Keratinocyte (primary cell): Measurements from ENCODE around the gene DPH6. TPM values are rescaled to one million over a fixed set of nuclear protein-coding genes. Genes with fewer than 3 reads are reported as not detected.

Experiments used
- DNase-seq: peaks from one replicate; pipeline ENCODE4 v3.0.0-alpha.2; 2011; ENCODE audit warnings: low read depth, missing footprints, low spot score
- FAIRE-seq: peaks from 2 replicates; lab custom pipeline; 2011; peaks lifted over from hg19 to GRCh38; lab: Jason Lieb, UNC
- H2AFZ ChIP-seq: 2 replicates; pipeline ENCODE4 v1.6.0; 2012; ENCODE audit warnings: low read length, control low read depth, inconsistent platforms; ENCODE audit not compliant: control insufficient read depth
- H3K27ac ChIP-seq: 2 replicates; pipeline ENCODE4 v1.5.1; 2011; ENCODE audit warnings: low read length; ENCODE audit not compliant: control insufficient read depth, insufficient read depth
- H3K27me3 ChIP-seq: 3 replicates; pipeline ENCODE4 v1.6.0; 2011; ENCODE audit warnings: low read length; ENCODE audit not compliant: control insufficient read depth, insufficient read depth; ENCODE audit errors: extremely low read depth
- H3K36me3 ChIP-seq, 2 experiments: 2 replicates in 1 of 2; 3 replicates in 1 of 2; pipeline ENCODE4 v1.5.1; 2011; ENCODE audit warnings: low read length in 2 of 2, mild to moderate bottlenecking in 1 of 2; ENCODE audit not compliant: control insufficient read depth in 2 of 2, insufficient read depth in 2 of 2; ENCODE audit errors: extremely low read depth in 1 of 2
- H3K4me1 ChIP-seq: 3 replicates; pipeline ENCODE4 v1.5.1; 2011; ENCODE audit warnings: low read length; ENCODE audit not compliant: control insufficient read depth, insufficient read depth; ENCODE audit errors: extremely low read depth
- H3K4me2 ChIP-seq: 3 replicates; pipeline ENCODE4 v1.6.0; 2011; ENCODE audit warnings: low read depth, low read length; ENCODE audit not compliant: control insufficient read depth, insufficient read depth; ENCODE audit errors: extremely low read depth
- H3K4me3 ChIP-seq, 3 experiments: fragments of 200-600 bp in 1 of 3; sonication (generic) in 1 of 3; 2 replicates in 2 of 3; 3 replicates in 1 of 3; pipeline ENCODE4 v1.5.1; 2011 to 2016; ENCODE audit warnings: low read length in 3 of 3, mild to moderate bottlenecking in 3 of 3, control low read depth in 2 of 3, inconsistent platforms in 1 of 3, low read depth in 1 of 3, mixed read lengths in 1 of 3, mixed run types in 1 of 3, moderate library complexity in 1 of 3; ENCODE audit not compliant: control insufficient read depth in 2 of 3, insufficient read depth in 2 of 3; ENCODE audit errors: extremely low read depth in 1 of 3
- H3K79me2 ChIP-seq: 2 replicates; pipeline ENCODE4 v1.6.0; 2012; ENCODE audit warnings: low read length; ENCODE audit not compliant: control insufficient read depth, insufficient read depth
- H3K9ac ChIP-seq: 3 replicates; pipeline ENCODE4 v1.6.0; 2011; ENCODE audit warnings: low read length; ENCODE audit not compliant: control insufficient read depth, insufficient read depth; ENCODE audit errors: extremely low read depth
- H3K9me1 ChIP-seq: 3 replicates; pipeline ENCODE4 v1.6.0; 2011; ENCODE audit warnings: low read length; ENCODE audit not compliant: control insufficient read depth, insufficient read depth; ENCODE audit errors: extremely low read depth
- H3K9me3 ChIP-seq: 2 replicates; pipeline ENCODE4 v1.5.1; 2012; ENCODE audit warnings: low read depth, low read length; ENCODE audit not compliant: control insufficient read depth
- H4K20me1 ChIP-seq: 3 replicates; pipeline ENCODE4 v1.6.0; 2011; ENCODE audit warnings: low read length; ENCODE audit not compliant: control insufficient read depth, insufficient read depth; ENCODE audit errors: extremely low read depth
- CTCF ChIP-seq, 3 experiments: IDR thresholded peaks in 1 of 3; conservative IDR thresholded peaks in 1 of 3; optimal IDR thresholded peaks in 1 of 3; 2 replicates in 2 of 3; 3 replicates in 1 of 3; pipeline versions ENCODE3 to v1.5.1; 2011; ENCODE audit warnings: low read length in 3 of 3, mild to moderate bottlenecking in 3 of 3, moderate library complexity in 2 of 3, control low read depth in 1 of 3, inconsistent platforms in 1 of 3; ENCODE audit not compliant: insufficient read depth in 2 of 3; ENCODE audit errors: extremely low read depth in 1 of 3
- EZH2 ChIP-seq: IDR thresholded peaks from one replicate; pipeline ENCODE4 v1.6.1; 2012; ENCODE audit warnings: inconsistent platforms, mild to moderate bottlenecking, low read length, moderate library complexity
- dilution Hi-C: fragments of 300-500 bp; cut with MboI; formaldehyde crosslinking; loops from one replicate; pipeline ENCODE4 v1.7.0; 2020; ENCODE audit warnings: low sequenced_read_pairs; ENCODE audit not compliant: extremely low pct_ligation_motif_present
- polyA plus RNA-seq, 5 experiments: library from polyadenylated mRNA; depleted of rRNA in 3 of 5; stranded (reverse) in 3 of 5; stranded (forward) in 1 of 5; unstranded in 1 of 5; fragments of >200 nt; gene quantifications; 1 replicate in 1 of 5; 2 replicates in 3 of 5; 3 replicates in 1 of 5; pipeline versions ENCODE4 v1.2.1 to v1.2.3, GENCODE V29; 2011 to 2012; ENCODE audit warnings: missing spikeins in 2 of 5, low read depth in 1 of 5, low replicate concordance in 1 of 5

DPH6 gene
- polyA plus RNA-seq, 1 donor (not counting 4 experiments of a cell fraction or from before 2014, with no cell fraction given) = 13.6 TPM

GRCh38 chr15:35470441-35470840 is 75.5 kb downstream of the DPH6 start:
- TF ChIP-seq CTCF (optimal IDR thresholded peaks at IDR 0.05 in 1 of 3, IDR thresholded peaks at IDR 0.05 in 1 of 3, conservative IDR thresholded peaks at IDR 0.05 in 1 of 3; ENCODE audit: extremely low read depth in 1 of 3, insufficient read depth in 2 of 3, low read length in 3 of 3) (no peak), EZH2 (no peak)
- dilution Hi-C loops = no loop called here
- H3K27me3 ChIP-seq = no peaks in the 10 kb centered on the region
- H2AFZ ChIP-seq = no peak overlapping the region
- H3K4me3 ChIP-seq = no peak overlapping the region
- no peak overlapping the region for H3K9ac ChIP-seq
- no peaks in the 10 kb centered on the region for H4K20me1 ChIP-seq
- H3K9me3 ChIP-seq = no peaks in the 10 kb centered on the region
- FAIRE-seq = no peak
- H3K36me3 ChIP-seq = no peaks in the 10 kb centered on the region
- DNase-seq = no peak
- H3K4me2 ChIP-seq = no peak overlapping the region
- no peak overlapping the region for H3K27ac ChIP-seq
- no peaks in the 10 kb centered on the region for H3K79me2 ChIP-seq
- H3K9me1 ChIP-seq = no peaks in the 10 kb centered on the region
- no peaks in the 10 kb centered on the region for H3K4me1 ChIP-seq

- no peaks in the 10 kb centered on the region for H3K27me3 ChIP-seq
- no peaks in the 10 kb centered on the region for H4K20me1 ChIP-seq
- FAIRE-seq = no peak
- H3K36me3 ChIP-seq = no peaks in the 10 kb centered on the region
- no peaks in the 10 kb centered on the region for H3K4me1 ChIP-seq
- no peaks in the 10 kb centered on the region for H3K9me3 ChIP-seq
- no peak for DNase-seq
- H3K9me1 ChIP-seq = no peaks in the 10 kb centered on the region
- H3K27ac ChIP-seq = no peak overlapping the region
- H2AFZ ChIP-seq = no peak overlapping the region
- TF ChIP-seq EZH2 = no peak
- no peak for TF ChIP-seq CTCF (optimal IDR thresholded peaks at IDR 0.05 in 1 of 3, IDR thresholded peaks at IDR 0.05 in 1 of 3, conservative IDR thresholded peaks at IDR 0.05 in 1 of 3; ENCODE audit: extremely low read depth in 1 of 3, insufficient read depth in 2 of 3, low read length in 3 of 3)
- no peaks in the 10 kb centered on the region for H3K79me2 ChIP-seq
- dilution Hi-C loops = no loop called here
- H3K4me2 ChIP-seq = no peak overlapping the region
- H3K4me3 ChIP-seq = no peak overlapping the region
- H3K9ac ChIP-seq = no peak overlapping the region
Observed at GRCh38 chr15:35466476-35466875, 79.5 kb downstream of the DPH6 start.
